HG02678 (cell line): ENCODE data around the gene MEGF11.

Experiments
- ATAC-seq: cut with Tn5 transposase; IDR thresholded peaks from one replicate; pipeline ENCODE4 v1.9.1; 2021; ENCODE audit warnings: mild to moderate bottlenecking, moderate library complexity; ENCODE audit not compliant: unreplicated experiment

The MEGF11 gene

GRCh38 chr15:66222273-66223198 is 31.0 kb downstream of the MEGF11 start:
- no peak for ATAC-seq

GRCh38 chr15:66221126-66221525 is 32.4 kb downstream of the MEGF11 start:
- ATAC-seq, result no peak

- ATAC-seq, result no peak
Observed at GRCh38 chr15:66220601-66221000, 32.9 kb downstream of the MEGF11 start.

- no peak for ATAC-seq
Observed at GRCh38 chr15:66219339-66219738, 34.2 kb downstream of the MEGF11 start.

GRCh38 chr15:66216806-66217205 is 36.7 kb downstream of the MEGF11 start:
- no peak for ATAC-seq

GRCh38 chr15:66215811-66216210 is 37.7 kb downstream of the MEGF11 start:
- ATAC-seq, result no peak

GRCh38 chr15:66214246-66214645 is 39.3 kb downstream of the MEGF11 start:
- ATAC-seq, result no peak

- ATAC-seq, result no peak
Observed at GRCh38 chr15:66212563-66212921, 41.0 kb downstream of the MEGF11 start.

GRCh38 chr15:66211670-66212562 is 41.6 kb downstream of the MEGF11 start:
- no peak for ATAC-seq

GRCh38 chr15:66210684-66211083 is 42.9 kb downstream of the MEGF11 start:
- no peak for ATAC-seq

GRCh38 chr15:66198757-66199156 is 54.8 kb downstream of the MEGF11 start:
- ATAC-seq, result no peak

GRCh38 chr15:66196602-66197001 is 56.9 kb downstream of the MEGF11 start:
- ATAC-seq, result no peak

GRCh38 chr15:66195621-66196230 is 57.8 kb downstream of the MEGF11 start:
- no peak for ATAC-seq

- ATAC-seq, result no peak
Observed at GRCh38 chr15:66193066-66193465, 60.5 kb downstream of the MEGF11 start.

- no peak for ATAC-seq
Observed at GRCh38 chr15:66190746-66191145, 62.8 kb downstream of the MEGF11 start.

- ATAC-seq, result no peak
Observed at GRCh38 chr15:66189291-66189690, 64.3 kb downstream of the MEGF11 start.

GRCh38 chr15:66188464-66188863 is 65.1 kb downstream of the MEGF11 start:
- no peak for ATAC-seq

GRCh38 chr15:66187271-66187670 is 66.3 kb downstream of the MEGF11 start:
- ATAC-seq, result no peak

GRCh38 chr15:66186049-66186825 is 67.3 kb downstream of the MEGF11 start:
- no peak for ATAC-seq

GRCh38 chr15:66184936-66185790 is 68.4 kb downstream of the MEGF11 start:
- ATAC-seq, result no peak
